MM.1S (cell line): ENCODE measurements around the gene HSD17B4.

Experiments
- DNase-seq: peaks from one replicate; pipeline ENCODE4 v3.0.0-alpha.2; 2015
- H2AFZ ChIP-seq: fragments of 300-600 bp; sonication (generic); 2 replicates; pipeline ENCODE4 v1.6.0; 2016; ENCODE audit warnings: antibody characterized with exemption, low read length
- H3F3A ChIP-seq: fragments of 300-600 bp; sonication (generic); 2 replicates; pipeline ENCODE4 v1.6.1; 2016; ENCODE audit warnings: mild to moderate bottlenecking, antibody characterized with exemption, low read length, moderate library complexity, mixed read lengths; ENCODE audit not compliant: insufficient read depth
- H3K27ac ChIP-seq: fragments of 300-600 bp; sonication (generic); 2 replicates; pipeline ENCODE4 v1.5.1; 2016; ENCODE audit warnings: mild to moderate bottlenecking, low read length
- H3K27me3 ChIP-seq: fragments of 300-600 bp; sonication (generic); replicated peaks from 2 replicates; pipeline ENCODE4 v1.6.0; 2016; ENCODE audit warnings: low read length; ENCODE audit not compliant: insufficient read depth
- H3K36me3 ChIP-seq: fragments of 300-600 bp; sonication (generic); replicated peaks from 2 replicates; pipeline ENCODE4 v1.6.1; 2016; ENCODE audit warnings: mild to moderate bottlenecking, low read length, mixed read lengths; ENCODE audit not compliant: insufficient read depth
- H3K4me1 ChIP-seq: fragments of 300-600 bp; sonication (generic); 2 replicates; pipeline ENCODE4 v1.6.1; 2016; ENCODE audit warnings: low read length, mixed read lengths
- H3K4me2 ChIP-seq: fragments of 300-600 bp; sonication (generic); 2 replicates; pipeline ENCODE4 v1.6.0; 2016; ENCODE audit warnings: low read depth, low read length
- H3K4me3 ChIP-seq: fragments of 300-600 bp; sonication (generic); 2 replicates; pipeline ENCODE4 v1.5.1; 2016; ENCODE audit warnings: low read length, mixed read lengths
- H3K79me2 ChIP-seq: fragments of 300-600 bp; sonication (generic); 2 replicates; pipeline ENCODE4 v1.6.1; 2016; ENCODE audit warnings: mixed run types, low read length, mixed read lengths
- H3K9ac ChIP-seq: fragments of 300-600 bp; sonication (generic); 2 replicates; pipeline ENCODE4 v1.6.1; 2016; ENCODE audit warnings: low read length, mixed read lengths
- H3K9me2 ChIP-seq: fragments of 300-600 bp; sonication (generic); replicated peaks from 2 replicates; pipeline ENCODE4 v1.6.1; 2016; ENCODE audit warnings: mild to moderate bottlenecking, low read length, mixed read lengths; ENCODE audit not compliant: insufficient read depth
- H3K9me3 ChIP-seq: fragments of 300-600 bp; sonication (generic); replicated peaks from 2 replicates; pipeline ENCODE4 v1.6.1; 2016; ENCODE audit warnings: mild to moderate bottlenecking, low read length, mixed read lengths; ENCODE audit not compliant: insufficient read depth
- H4K20me1 ChIP-seq: fragments of 300-600 bp; sonication (generic); 2 replicates; pipeline ENCODE4 v1.6.1; 2016; ENCODE audit warnings: mild to moderate bottlenecking, low read length, moderate library complexity, mixed read lengths; ENCODE audit not compliant: insufficient read depth
- CTCF ChIP-seq: fragments of 300-600 bp; sonication (generic); IDR thresholded peaks from 2 replicates; pipeline ENCODE4 v1.5.1; 2016; ENCODE audit warnings: antibody characterized with exemption, low read length, mixed read lengths
- EZH2 ChIP-seq: fragments of 300-600 bp; sonication (generic); optimal IDR thresholded peaks from 2 replicates; pipeline ENCODE3; 2017; ENCODE audit warnings: low read depth, mild to moderate bottlenecking, antibody characterized with exemption, low read length, mixed read lengths
- EZH2phosphoT487 ChIP-seq: fragments of 300-600 bp; sonication (generic); IDR thresholded peaks from 2 replicates; pipeline ENCODE4 v1.6.1; 2018; ENCODE audit warnings: antibody characterized with exemption, low read length

Gene HSD17B4

DNA sequence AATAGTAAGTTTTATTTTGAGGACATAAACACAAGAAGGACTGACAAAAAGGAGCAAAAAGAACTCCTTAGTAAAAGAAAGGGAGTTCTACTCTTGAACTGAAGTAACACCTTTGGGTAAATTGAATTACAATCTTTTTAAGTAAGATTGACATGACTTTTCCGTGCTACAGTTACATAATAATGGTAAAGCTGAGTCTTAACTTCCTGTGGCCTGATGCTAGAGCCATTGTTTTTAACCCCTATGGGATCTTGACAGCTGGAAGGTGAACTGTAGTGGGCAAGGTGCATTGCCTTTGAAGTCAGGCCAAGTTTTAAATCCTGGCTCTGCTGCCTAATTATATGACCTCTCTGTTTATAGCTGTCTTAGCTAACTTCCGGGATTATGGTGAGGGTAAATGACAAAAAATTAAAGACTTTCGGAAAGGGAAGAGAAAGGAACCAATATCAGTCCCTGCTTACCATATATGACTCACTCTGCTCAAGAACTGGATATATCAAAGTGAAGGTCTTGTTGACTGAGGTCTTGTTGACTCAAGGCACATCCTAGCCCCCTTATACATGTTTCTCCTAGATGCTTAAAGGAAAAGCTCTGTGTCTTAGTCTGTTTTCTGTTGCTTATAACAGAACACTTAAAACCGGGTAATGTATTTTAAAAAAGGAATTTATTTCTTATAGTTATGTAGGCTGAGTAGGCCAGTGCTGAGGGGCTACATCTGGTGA is 6.8 kb downstream of the HSD17B4 start:
- H3K4me2 ChIP-seq = no peak overlapping the region
- no peak overlapping the region for H2AFZ ChIP-seq
- H3F3A ChIP-seq = no peaks in the 10 kb centered on the region
- no peaks in the 10 kb centered on the region for H3K27me3 ChIP-seq
- H3K36me3 ChIP-seq = no peaks in the 10 kb centered on the region
- TF ChIP-seq EZH2phosphoT487 = no peak
- no peak for TF ChIP-seq EZH2
- TF ChIP-seq CTCF = no peak
- no peaks in the 10 kb centered on the region for H4K20me1 ChIP-seq
- H3K9ac ChIP-seq = no peak overlapping the region
- peaks cover 12% of the 10 kb centered on the region for H3K79me2 ChIP-seq
- no peaks in the 10 kb centered on the region for H3K9me3 ChIP-seq
- H3K4me1 ChIP-seq = no peaks in the 10 kb centered on the region
- H3K4me3 ChIP-seq = no peak overlapping the region
- no peak overlapping the region for H3K27ac ChIP-seq
- no peak for DNase-seq
- no peaks in the 10 kb centered on the region for H3K9me2 ChIP-seq

GRCh38 chr5:119465640-119466039 is 13.3 kb downstream of the HSD17B4 start:
- H3K4me1 ChIP-seq = peaks cover 10% of the 10 kb centered on the region; the same call in 1 of the 2 replicates
- H3K27ac ChIP-seq = no peak overlapping the region
- no peaks in the 10 kb centered on the region for H4K20me1 ChIP-seq
- no peaks in the 10 kb centered on the region for H3K36me3 ChIP-seq
- H2AFZ ChIP-seq = no peak overlapping the region
- DNase-seq = no peak
- H3K4me2 ChIP-seq = no peak overlapping the region
- no peaks in the 10 kb centered on the region for H3K9me3 ChIP-seq
- H3K4me3 ChIP-seq = no peak overlapping the region
- no peaks in the 10 kb centered on the region for H3K27me3 ChIP-seq
- TF ChIP-seq EZH2 = no peak
- TF ChIP-seq EZH2phosphoT487 = no peak
- H3K9me2 ChIP-seq = no peaks in the 10 kb centered on the region
- 0 out of 2 replicates have a peak, but pooled peaks cover 7% of the 10 kb centered on the region for H3F3A ChIP-seq
- no peak overlapping the region for H3K9ac ChIP-seq
- H3K79me2 ChIP-seq = peaks cover 37% of the 10 kb centered on the region

DNA sequence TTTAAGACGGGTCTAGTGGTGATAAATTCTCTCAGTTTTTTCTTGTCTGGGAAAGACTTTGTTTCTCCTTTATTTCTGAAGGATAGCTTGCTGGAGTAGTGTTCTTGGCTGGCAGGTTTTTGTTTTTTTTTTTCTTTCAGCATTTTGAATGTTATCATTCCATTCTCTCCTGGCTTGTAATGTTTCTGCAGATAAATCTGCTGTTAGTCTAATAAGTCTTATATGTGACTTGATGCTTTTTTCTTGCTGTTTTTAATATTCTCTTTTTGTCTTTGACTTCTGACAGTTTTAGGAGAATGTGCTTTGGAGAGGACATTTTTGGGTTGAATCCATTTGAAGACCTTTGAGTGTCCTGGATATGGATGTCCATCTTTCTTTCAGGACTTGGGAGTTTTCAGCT is 16.0 kb downstream of the HSD17B4 start:
- peaks cover 37% of the 10 kb centered on the region for H3K79me2 ChIP-seq
- TF ChIP-seq EZH2phosphoT487 = no peak
- TF ChIP-seq CTCF = no peak
- TF ChIP-seq EZH2 = no peak
- no peak overlapping the region for H2AFZ ChIP-seq
- DNase-seq = no peak
- no peak overlapping the region for H3K4me3 ChIP-seq
- H3K27ac ChIP-seq = no peak overlapping the region
- no peaks in the 10 kb centered on the region for H3K27me3 ChIP-seq
- H3K4me2 ChIP-seq = no peak overlapping the region
- peaks cover 11% of the 10 kb centered on the region; the same call in 1 of the 2 replicates for H3K4me1 ChIP-seq
- H3K9ac ChIP-seq = no peak overlapping the region
- H3F3A ChIP-seq = 0 out of 2 replicates have a peak, but pooled peaks cover 7% of the 10 kb centered on the region
- no peaks in the 10 kb centered on the region for H3K9me2 ChIP-seq
- no peaks in the 10 kb centered on the region for H4K20me1 ChIP-seq
- H3K36me3 ChIP-seq = no peaks in the 10 kb centered on the region
- no peaks in the 10 kb centered on the region for H3K9me3 ChIP-seq
